ENCODE measurements around the gene APOL6.

The APOL6 gene

GRCh38 chr22:35632935-35633334 lies 15.3 kb upstream of the APOL6 start:
- 91% methylated on average over 3 of the region's 3 CpGs for WGBS
- no peak overlapping the region for H2BK15ac ChIP-seq (ENCODE audit: low read depth, poor library complexity, severe bottlenecking)

GRCh38 chr22:35633520-35633919 lies 14.7 kb upstream of the APOL6 start:
- DNase-seq = no peak
- H3K9ac ChIP-seq (ENCODE audit: low read length) = no peak overlapping the region
- H2AFZ ChIP-seq (ENCODE audit: low read depth, low read length) = no peak overlapping the region
- H2BK5ac ChIP-seq (ENCODE audit: low read depth, low read length, poor library complexity, severe bottlenecking) = no peak overlapping the region
- no peaks in the 10 kb centered on the region for H3K9me3 ChIP-seq (ENCODE audit: control insufficient read depth, low read length)
- H4K91ac ChIP-seq (ENCODE audit: low read length) = peak overlapping the region; percentile 29
- peak overlapping the region in 1 of 2 experiments; percentile 41 for H3K18ac ChIP-seq (ENCODE audit: low read depth in 1 of 2, low read length in 2 of 2)
- peak overlapping the region in 1 of 2 experiments; percentile 75 for H3K14ac ChIP-seq (ENCODE audit: low read length in 2 of 2)
- no peak overlapping the region for H2AK5ac ChIP-seq (ENCODE audit: low read length, severe bottlenecking)
- H3K27ac ChIP-seq (ENCODE audit: low read length, poor library complexity, severe bottlenecking) = no peak overlapping the region
- no peaks in the 10 kb centered on the region for H3K36me3 ChIP-seq (ENCODE audit: control insufficient read depth in 1 of 2, insufficient read depth in 2 of 2, low read depth in 1 of 2, low read length in 2 of 2)
- H3K4me1 ChIP-seq (ENCODE audit: control insufficient read depth, insufficient read depth, low read depth, low read length) = peaks cover 13% of the 10 kb centered on the region
- no peak overlapping the region for H3K4me2 ChIP-seq (ENCODE audit: low read length, poor library complexity, severe bottlenecking)
- H3K4me3 ChIP-seq (ENCODE audit: insufficient read depth in 1 of 2, low read depth in 1 of 2, low read length in 2 of 2) = no peak overlapping the region
- no peak overlapping the region for H4K8ac ChIP-seq (ENCODE audit: low read length)
- H3K23ac ChIP-seq (ENCODE audit: low read length in 2 of 2) = no peak overlapping the region
- no peak overlapping the region for H2BK15ac ChIP-seq (ENCODE audit: low read depth, poor library complexity, severe bottlenecking)
- peaks cover 0 to 9% of the 10 kb centered on the region in 2 experiments for H3K27me3 ChIP-seq (ENCODE audit: control insufficient read depth in 1 of 2, insufficient read depth in 1 of 2, low read length in 2 of 2)
- H2BK12ac ChIP-seq (ENCODE audit: low read length in 2 of 2) = no peak overlapping the region
- H3K4ac ChIP-seq (ENCODE audit: low read depth in 1 of 2, low read length in 2 of 2) = no peak overlapping the region
- H2BK120ac ChIP-seq (ENCODE audit: low read depth, low read length) = no peak overlapping the region
- H3K79me1 ChIP-seq (replicated peaks; ENCODE audit: low read length, poor library complexity, severe bottlenecking) = no peaks in the 10 kb centered on the region
- WGBS = 97% methylated on average over 18 of the region's 18 CpGs

More at GRCh38 chr22:35632935-35633334, 15.3 kb upstream of the APOL6 start:
- Histone ChIP-seq H2BK12ac (ENCODE audit: low read length in 2 of 2) (peak overlapping the region in 1 of 2 experiments; percentile 68), H3K14ac (ENCODE audit: low read length in 2 of 2) (no peak overlapping the region), H2BK120ac (ENCODE audit: low read depth, low read length) (no peak overlapping the region), H4K91ac (ENCODE audit: low read length) (no peak overlapping the region), H3K23ac (ENCODE audit: low read length in 2 of 2) (no peak overlapping the region), H3K4me2 (ENCODE audit: low read length, poor library complexity, severe bottlenecking) (no peak overlapping the region), H3K36me3 (ENCODE audit: control insufficient read depth in 1 of 2, insufficient read depth in 2 of 2, low read depth in 1 of 2, low read length in 2 of 2) (no peaks in the 10 kb centered on the region), H3K9ac (ENCODE audit: low read length) (no peak overlapping the region), H3K4ac (ENCODE audit: low read depth in 1 of 2, low read length in 2 of 2) (no peak overlapping the region), H2AK5ac (ENCODE audit: low read length, severe bottlenecking) (no peak overlapping the region), H3K27me3 (ENCODE audit: control insufficient read depth in 1 of 2, insufficient read depth in 1 of 2, low read length in 2 of 2) (peaks cover 0 to 9% of the 10 kb centered on the region in 2 experiments), H2AFZ (ENCODE audit: low read depth, low read length) (no peak overlapping the region), H3K79me1 (replicated peaks; ENCODE audit: low read length, poor library complexity, severe bottlenecking) (no peaks in the 10 kb centered on the region), H2BK5ac (ENCODE audit: low read depth, low read length, poor library complexity, severe bottlenecking) (no peak overlapping the region), H3K18ac (ENCODE audit: low read depth in 1 of 2, low read length in 2 of 2) (no peak overlapping the region), H4K8ac (ENCODE audit: low read length) (no peak overlapping the region), H3K27ac (ENCODE audit: low read length, poor library complexity, severe bottlenecking) (no peak overlapping the region), H3K4me3 (ENCODE audit: insufficient read depth in 1 of 2, low read depth in 1 of 2, low read length in 2 of 2) (no peak overlapping the region), H3K9me3 (ENCODE audit: control insufficient read depth, low read length) (no peaks in the 10 kb centered on the region), H3K4me1 (ENCODE audit: control insufficient read depth, insufficient read depth, low read depth, low read length) (peaks cover 13% of the 10 kb centered on the region)
- DNase-seq = no peak

- Histone ChIP-seq H2BK15ac (ENCODE audit: low read depth, poor library complexity, severe bottlenecking) (no peak overlapping the region), H3K18ac (ENCODE audit: low read depth in 1 of 2, low read length in 2 of 2) (no peak overlapping the region), H3K79me1 (replicated peaks; ENCODE audit: low read length, poor library complexity, severe bottlenecking) (no peaks in the 10 kb centered on the region), H3K27me3 (ENCODE audit: control insufficient read depth in 1 of 2, insufficient read depth in 1 of 2, low read length in 2 of 2) (peaks cover 0 to 9% of the 10 kb centered on the region in 2 experiments), H3K4me2 (ENCODE audit: low read length, poor library complexity, severe bottlenecking) (no peak overlapping the region), H3K4me1 (ENCODE audit: control insufficient read depth, insufficient read depth, low read depth, low read length) (peaks cover 11% of the 10 kb centered on the region), H2AK5ac (ENCODE audit: low read length, severe bottlenecking) (no peak overlapping the region), H3K23ac (ENCODE audit: low read length in 2 of 2) (no peak overlapping the region), H3K14ac (ENCODE audit: low read length in 2 of 2) (no peak overlapping the region), H2AFZ (ENCODE audit: low read depth, low read length) (no peak overlapping the region), H4K91ac (ENCODE audit: low read length) (no peak overlapping the region), H3K27ac (ENCODE audit: low read length, poor library complexity, severe bottlenecking) (no peak overlapping the region), H2BK12ac (ENCODE audit: low read length in 2 of 2) (no peak overlapping the region), H3K9me3 (ENCODE audit: control insufficient read depth, low read length) (no peaks in the 10 kb centered on the region), H2BK120ac (ENCODE audit: low read depth, low read length) (no peak overlapping the region), H4K8ac (ENCODE audit: low read length) (no peak overlapping the region), H3K36me3 (ENCODE audit: control insufficient read depth in 1 of 2, insufficient read depth in 2 of 2, low read depth in 1 of 2, low read length in 2 of 2) (no peaks in the 10 kb centered on the region), H3K9ac (ENCODE audit: low read length) (no peak overlapping the region), H3K4me3 (ENCODE audit: insufficient read depth in 1 of 2, low read depth in 1 of 2, low read length in 2 of 2) (no peak overlapping the region), H3K4ac (ENCODE audit: low read depth in 1 of 2, low read length in 2 of 2) (peak overlapping the region in 1 of 2 experiments; percentile 30), H2BK5ac (ENCODE audit: low read depth, low read length, poor library complexity, severe bottlenecking) (no peak overlapping the region)
- 90% methylated on average over 5 of the region's 5 CpGs for WGBS
- no peak for DNase-seq
These were observed 14.2 kb upstream of the APOL6 start for GRCh38 chr22:35634015-35634414.

- H3K27me3 ChIP-seq (ENCODE audit: control insufficient read depth in 1 of 2, insufficient read depth in 1 of 2, low read length in 2 of 2) = peaks cover 0 to 9% of the 10 kb centered on the region in 2 experiments
- no peak overlapping the region for H3K14ac ChIP-seq (ENCODE audit: low read length in 2 of 2)
- no peak overlapping the region for H2AK5ac ChIP-seq (ENCODE audit: low read length, severe bottlenecking)
- H4K8ac ChIP-seq (ENCODE audit: low read length) = no peak overlapping the region
- no peaks in the 10 kb centered on the region for H3K9me3 ChIP-seq (ENCODE audit: control insufficient read depth, low read length)
- no peak overlapping the region for H3K4me3 ChIP-seq (ENCODE audit: insufficient read depth in 1 of 2, low read depth in 1 of 2, low read length in 2 of 2)
- H2AFZ ChIP-seq (ENCODE audit: low read depth, low read length) = no peak overlapping the region
- H2BK12ac ChIP-seq (ENCODE audit: low read length in 2 of 2) = peak overlapping the region in 1 of 2 experiments; percentile 23
- H3K23ac ChIP-seq (ENCODE audit: low read length in 2 of 2) = no peak overlapping the region
- H3K4me1 ChIP-seq (ENCODE audit: control insufficient read depth, insufficient read depth, low read depth, low read length) = peaks cover 7% of the 10 kb centered on the region
- no peaks in the 10 kb centered on the region for H3K79me1 ChIP-seq (replicated peaks; ENCODE audit: low read length, poor library complexity, severe bottlenecking)
- no peak overlapping the region for H2BK5ac ChIP-seq (ENCODE audit: low read depth, low read length, poor library complexity, severe bottlenecking)
- no peak overlapping the region for H2BK15ac ChIP-seq (ENCODE audit: low read depth, poor library complexity, severe bottlenecking)
- 91% methylated on average over 2 of the region's 3 CpGs for WGBS
- no peak overlapping the region for H4K91ac ChIP-seq (ENCODE audit: low read length)
- no peak overlapping the region for H3K4me2 ChIP-seq (ENCODE audit: low read length, poor library complexity, severe bottlenecking)
- no peaks in the 10 kb centered on the region for H3K36me3 ChIP-seq (ENCODE audit: control insufficient read depth in 1 of 2, insufficient read depth in 2 of 2, low read depth in 1 of 2, low read length in 2 of 2)
- no peak overlapping the region for H3K4ac ChIP-seq (ENCODE audit: low read depth in 1 of 2, low read length in 2 of 2)
- no peak for DNase-seq
- no peak overlapping the region for H2BK120ac ChIP-seq (ENCODE audit: low read depth, low read length)
- H3K9ac ChIP-seq (ENCODE audit: low read length) = no peak overlapping the region
- no peak overlapping the region for H3K27ac ChIP-seq (ENCODE audit: low read length, poor library complexity, severe bottlenecking)
- H3K18ac ChIP-seq (ENCODE audit: low read depth in 1 of 2, low read length in 2 of 2) = no peak overlapping the region
These were observed 13.2 kb upstream of the APOL6 start for GRCh38 chr22:35634943-35635540.
